ENCODE measurements around the gene FER1L5.

DNA sequence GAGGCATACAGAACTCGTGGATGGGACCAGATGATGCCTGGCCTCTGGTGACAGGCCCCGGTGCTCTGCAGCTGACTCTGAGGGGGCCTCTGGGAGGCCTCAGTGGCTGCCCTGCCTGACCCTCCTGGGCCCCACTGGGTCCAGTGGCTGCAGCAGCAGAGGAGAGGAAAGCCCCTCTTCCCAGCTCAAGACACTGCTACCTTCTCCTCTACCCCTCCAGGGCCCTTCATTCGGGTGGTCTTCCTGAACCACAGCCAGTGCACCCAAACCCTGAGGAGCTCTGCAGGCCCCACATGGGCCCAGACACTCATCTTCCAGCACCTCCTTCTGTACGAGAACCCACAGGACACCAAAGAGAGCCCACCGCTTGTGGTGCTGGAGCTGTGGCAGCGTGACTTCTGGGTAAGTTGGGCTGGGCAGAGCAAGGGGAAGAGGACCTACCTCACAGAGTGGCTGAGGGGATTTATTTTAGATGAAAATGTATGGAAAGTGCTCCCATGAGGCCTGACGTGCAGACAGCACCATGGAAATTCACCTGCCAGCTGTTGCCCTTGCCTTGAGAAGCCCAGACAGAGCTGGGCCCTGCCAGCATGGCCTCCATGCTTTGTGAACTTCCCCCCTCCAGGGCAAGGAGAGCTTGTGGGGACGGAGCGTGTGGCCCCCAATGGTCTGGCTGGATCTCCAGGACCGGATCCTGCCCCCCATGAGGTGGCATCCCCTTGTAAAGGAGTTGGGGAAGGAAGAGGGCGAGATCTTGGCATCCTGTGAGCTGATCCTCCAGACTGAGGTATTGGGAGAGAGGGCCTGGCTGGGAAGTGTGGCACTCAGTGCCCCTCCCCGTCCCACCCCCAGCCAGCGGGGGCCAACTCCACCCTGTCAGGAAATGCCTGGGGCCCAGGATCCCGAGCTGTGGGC, 51.0 kb downstream of the FER1L5 start:
- TF ChIP-seq CTCF (IDR thresholded peaks at IDR 0.05; ENCODE audit: low read depth, low read length, poor library complexity, severe bottlenecking) (no peak), EZH2phosphoT487 (IDR thresholded peaks at IDR 0.05; ENCODE audit: borderline replicate concordance, low read length) (no peak)
